Stimulated activated effector memory CD8-positive, alpha-beta T cell treated with anti-CD3 and anti-CD28 coated beads, Interleukin-12 subunit alpha, Interleukin-12 subunit beta, amount 100 ng/mL, for 72 hours (primary cell): Measurements from ENCODE around the gene PRKAR1B.
A peak's percentile ranks its signal among the peaks of the same experiment; 100 is the strongest.

Experiments used
- ATAC-seq: fragments of 150-1000 bp; cut with Tn5 transposase; 2 replicates; pipeline ENCODE4 v1.10.0; 2021
- DNase-seq, 2 donors: peaks; one replicate each; pipeline ENCODE4 v3.0.0; 2021 to 2022; ENCODE audit warnings: low spot score in 2 of 2
- H3K27ac Mint-ChIP-seq: one replicate; pipeline ENCODE4 v1.8.0; 2022; ENCODE audit warnings: mild to moderate bottlenecking, mixed read lengths
- H3K36me3 Mint-ChIP-seq: one replicate; pipeline ENCODE4 v1.8.0; 2022; ENCODE audit warnings: mild to moderate bottlenecking, mixed read lengths
- H3K4me1 Mint-ChIP-seq: one replicate; pipeline ENCODE4 v1.8.0; 2022; ENCODE audit warnings: mixed read lengths
- H3K4me3 Mint-ChIP-seq: one replicate; pipeline ENCODE4 v1.8.0; 2022; ENCODE audit warnings: mild to moderate bottlenecking, mixed read lengths
- H3K9me3 Mint-ChIP-seq: one replicate; pipeline ENCODE4 v1.8.0; 2022; ENCODE audit warnings: mixed read lengths

PRKAR1B gene

DNA sequence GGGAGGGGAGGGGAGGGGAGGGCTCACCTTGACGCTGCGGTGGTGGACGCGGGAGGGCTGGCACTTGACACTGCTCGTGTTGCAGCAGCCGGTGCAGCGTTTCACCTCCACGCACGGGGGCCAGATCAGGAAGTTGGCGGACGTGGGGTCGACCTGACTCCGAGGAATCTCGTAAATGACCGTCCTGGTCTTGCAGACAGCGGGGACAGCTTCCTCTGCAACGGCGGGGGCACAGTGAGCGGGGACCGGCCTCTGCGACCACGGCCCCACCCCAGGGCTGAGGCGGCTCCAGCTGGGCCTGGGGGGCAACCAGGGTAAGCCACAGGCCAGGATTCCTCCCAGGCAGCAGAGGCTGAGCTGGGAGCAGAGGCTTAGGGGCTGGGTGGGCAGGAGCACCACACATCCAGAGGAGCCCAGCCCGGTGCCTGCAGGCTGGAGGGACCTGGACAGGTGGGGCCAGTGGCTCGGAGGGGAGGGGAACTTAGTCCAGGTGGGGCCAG lies 216.2 kb downstream of the PRKAR1B start:
- DNase-seq (no peak), ATAC-seq (no peak)
- H3K4me3 Mint-ChIP-seq = no peak overlapping the region
- peaks cover 92% of the 10 kb centered on the region for H3K36me3 Mint-ChIP-seq
- H3K9me3 Mint-ChIP-seq = no peaks in the 10 kb centered on the region
- H3K4me1 Mint-ChIP-seq = peaks cover 22% of the 10 kb centered on the region
- no peak overlapping the region for H3K27ac Mint-ChIP-seq

DNA sequence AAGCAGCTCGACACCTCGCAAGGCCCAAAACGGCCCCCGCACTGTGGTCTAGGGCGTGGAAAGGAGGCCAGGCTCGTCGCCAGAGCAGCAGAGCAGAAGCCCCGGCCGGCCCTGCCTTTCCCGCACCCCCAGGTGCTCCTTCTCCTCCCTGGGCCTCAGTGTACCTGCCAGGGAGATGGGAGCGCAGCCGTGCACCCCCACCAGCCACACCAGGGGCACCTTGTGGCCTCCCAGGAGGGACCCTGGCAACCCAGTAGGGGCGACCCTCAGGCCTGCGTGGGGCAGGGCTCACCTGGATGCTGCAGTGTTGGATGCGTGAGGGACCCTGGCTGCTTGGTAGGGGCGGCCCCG lies 217.0 kb downstream of the PRKAR1B start:
- peaks cover 23% of the 10 kb centered on the region for H3K4me1 Mint-ChIP-seq
- H3K4me3 Mint-ChIP-seq = no peak overlapping the region
- DNase-seq = no peak
- peaks cover 92% of the 10 kb centered on the region for H3K36me3 Mint-ChIP-seq
- H3K9me3 Mint-ChIP-seq = no peaks in the 10 kb centered on the region
- no peak overlapping the region for H3K27ac Mint-ChIP-seq
- no peak for ATAC-seq

DNA sequence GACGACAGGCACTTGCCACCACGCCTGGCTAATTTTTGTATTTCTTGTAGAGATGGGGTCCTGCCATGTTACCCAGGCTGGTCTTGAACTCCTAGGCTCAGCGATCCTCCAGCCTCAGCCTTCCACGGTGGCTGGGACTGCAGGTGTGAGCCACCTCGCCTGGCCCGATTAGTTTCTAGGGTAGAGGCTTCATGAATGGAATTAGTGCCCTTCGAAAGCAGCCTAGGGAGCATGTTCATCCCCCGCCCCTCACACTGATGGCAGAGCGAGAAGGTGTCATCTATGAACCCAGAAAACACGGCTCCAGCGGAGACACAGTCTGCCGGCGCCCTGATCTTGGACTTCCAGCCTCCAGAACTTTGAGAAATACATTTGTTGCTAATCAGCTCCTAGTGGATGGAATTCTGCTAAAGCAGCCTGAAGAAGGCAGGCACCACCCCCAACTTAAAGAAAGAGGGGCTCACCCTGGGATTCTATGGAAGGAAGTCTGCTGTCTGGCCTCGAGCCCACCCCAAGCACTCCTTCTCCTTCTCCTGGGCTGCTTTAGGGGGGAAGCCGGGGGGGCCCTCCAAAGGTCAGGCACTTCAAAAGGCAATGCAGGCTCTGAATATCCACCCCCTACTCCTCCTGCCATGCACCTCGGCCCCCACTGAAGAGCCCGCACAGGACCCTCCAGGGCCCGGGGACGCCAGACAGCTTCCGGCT lies 217.5 kb downstream of the PRKAR1B start:
- ATAC-seq = no peak
- Mint-ChIP-seq H3K9me3 (no peaks in the 10 kb centered on the region), H3K4me3 (no peak overlapping the region), H3K4me1 (peaks cover 18% of the 10 kb centered on the region), H3K27ac (no peak overlapping the region), H3K36me3 (peaks cover 92% of the 10 kb centered on the region)
- no peak for DNase-seq

DNA sequence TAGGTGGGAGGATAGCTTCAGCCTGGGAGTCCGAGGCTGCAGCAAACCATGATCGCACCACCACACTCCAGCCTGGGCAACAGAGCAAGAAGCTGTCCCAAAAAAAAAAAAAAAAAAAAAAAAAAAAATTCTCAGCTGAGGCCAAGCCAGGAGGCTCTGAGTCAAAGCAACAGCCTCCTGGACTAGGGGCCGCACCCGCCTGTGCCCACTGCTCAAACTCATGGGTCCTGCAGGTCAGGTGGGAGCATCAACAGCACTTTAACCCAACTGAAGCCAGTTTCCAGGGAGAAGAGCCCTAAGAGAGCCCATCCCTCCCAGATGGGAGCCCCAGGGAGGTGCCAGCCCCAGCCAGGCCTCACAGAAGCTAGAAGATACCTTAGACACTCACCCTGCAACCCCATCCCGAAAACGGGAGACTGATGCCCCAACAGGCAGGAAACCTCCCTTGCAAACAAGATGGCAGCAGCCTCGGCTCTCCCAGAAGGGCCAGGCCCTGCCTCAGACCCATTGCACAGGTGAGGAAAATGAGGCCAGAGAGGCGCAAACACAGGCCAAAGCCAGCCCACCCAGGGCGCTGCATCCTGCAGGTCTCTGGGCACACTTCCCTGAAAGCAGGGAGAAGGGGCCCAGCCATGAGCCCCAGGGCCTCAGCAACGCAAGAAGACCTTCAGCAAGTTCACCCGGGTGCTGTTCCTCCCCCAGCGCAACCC lies 218.5 kb downstream of the PRKAR1B start:
- Mint-ChIP-seq H3K4me3 (no peak overlapping the region), H3K9me3 (no peaks in the 10 kb centered on the region), H3K36me3 (peaks cover 95% of the 10 kb centered on the region), H3K4me1 (peaks cover 10% of the 10 kb centered on the region), H3K27ac (no peak overlapping the region)
- no peak for ATAC-seq
- DNase-seq = no peak

DNA sequence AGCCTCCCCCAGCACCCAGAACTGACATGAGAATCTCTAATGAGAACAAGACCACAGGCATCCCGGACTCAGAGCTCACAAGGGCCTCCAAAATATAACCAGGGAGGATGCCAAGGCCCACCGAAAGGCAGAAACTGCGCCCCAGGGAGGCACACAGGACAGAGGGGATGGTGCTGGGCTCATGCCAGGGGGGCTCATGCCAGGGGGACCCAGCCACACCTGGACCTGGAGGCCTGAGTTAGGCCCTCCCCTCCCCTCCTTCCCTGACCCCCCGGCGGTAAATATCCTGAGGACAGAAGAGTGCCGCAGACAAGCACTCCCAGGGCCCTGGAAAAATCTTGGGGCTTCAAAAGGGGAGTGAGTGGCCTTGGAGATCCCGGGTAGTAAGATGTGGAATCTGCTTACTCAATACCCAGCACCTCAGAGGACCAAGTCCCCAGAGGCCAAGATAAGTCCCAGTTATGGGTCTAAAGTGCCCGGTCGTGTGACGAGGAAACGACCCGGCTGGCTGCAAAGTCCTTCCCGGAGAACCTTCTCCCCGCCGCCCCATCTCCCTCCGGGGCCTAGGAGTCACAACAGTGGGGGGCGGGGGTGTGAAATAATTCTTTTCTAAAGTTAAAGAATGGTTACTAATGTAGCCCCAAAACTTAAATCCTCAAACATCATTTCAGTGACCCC lies 219.3 kb downstream of the PRKAR1B start:
- Mint-ChIP-seq H3K9me3 (no peaks in the 10 kb centered on the region), H3K4me3 (no peak overlapping the region), H3K36me3 (peaks cover 96% of the 10 kb centered on the region), H3K4me1 (peaks cover 7% of the 10 kb centered on the region), H3K27ac (no peak overlapping the region)
- DNase-seq = no peak
- no peak for ATAC-seq

DNA sequence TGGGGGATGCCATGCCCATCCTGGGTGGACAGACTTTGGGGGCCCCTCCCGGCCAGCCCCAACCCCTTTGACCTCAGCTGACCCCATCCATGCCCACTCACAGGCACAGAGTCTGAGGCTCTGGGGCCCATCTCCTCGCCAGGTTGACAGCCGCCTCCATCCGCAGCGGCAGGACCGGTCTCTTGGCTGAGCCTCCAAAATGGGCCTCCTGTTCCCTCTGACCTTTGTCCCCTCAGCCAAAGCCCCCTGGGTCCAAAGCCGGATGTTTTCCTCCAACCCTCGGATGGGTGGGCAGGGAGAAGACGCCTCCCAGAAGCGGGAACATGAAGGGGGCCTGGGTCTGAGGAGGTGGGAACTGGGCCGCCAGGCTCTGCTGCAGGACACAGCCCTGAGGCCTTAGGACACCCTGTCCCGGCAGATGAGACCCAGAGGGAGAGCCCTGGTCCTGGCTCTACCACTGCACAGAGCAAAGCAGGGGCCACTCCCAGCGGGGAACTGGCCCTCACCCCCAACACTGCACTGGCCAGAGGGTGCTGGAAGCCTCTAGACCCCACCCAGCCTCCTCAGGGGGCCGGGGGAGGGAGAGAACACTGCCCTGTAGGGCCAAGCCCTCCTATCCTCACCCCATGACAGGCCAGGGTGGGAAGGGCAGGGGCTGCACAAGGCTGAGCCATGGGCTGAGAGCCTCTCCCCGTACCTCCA lies 220.0 kb downstream of the PRKAR1B start:
- Mint-ChIP-seq H3K4me1 (peaks cover 7% of the 10 kb centered on the region), H3K36me3 (peaks cover 96% of the 10 kb centered on the region), H3K4me3 (no peak overlapping the region), H3K27ac (peak overlapping the region; percentile 37), H3K9me3 (no peaks in the 10 kb centered on the region)
- no peak for DNase-seq
- ATAC-seq = no peak

DNA sequence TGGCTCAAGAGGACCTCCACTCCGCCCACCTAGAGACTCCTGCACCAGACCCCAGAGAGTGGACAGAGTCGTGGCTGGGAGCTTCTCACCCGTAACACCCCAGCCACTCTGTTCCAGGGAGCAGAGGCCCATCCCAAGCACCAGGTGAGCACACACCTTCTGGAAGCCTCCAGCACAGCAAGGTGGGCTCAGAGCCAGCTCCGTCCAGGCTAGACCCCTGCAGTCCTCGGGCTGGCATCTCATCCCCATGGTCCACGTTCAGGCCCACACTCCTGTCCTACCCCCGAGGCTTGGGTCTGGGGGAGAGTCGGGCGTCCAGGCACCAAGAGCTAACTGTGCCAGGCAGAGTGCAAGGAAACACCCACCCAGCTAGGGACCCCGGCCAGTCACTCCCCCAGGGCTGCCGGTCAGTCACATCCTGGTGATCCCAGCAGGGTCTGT lies 220.7 kb downstream of the PRKAR1B start:
- ATAC-seq (no peak), DNase-seq (no peak)
- H3K36me3 Mint-ChIP-seq = peaks cover 96% of the 10 kb centered on the region
- no peaks in the 10 kb centered on the region for H3K9me3 Mint-ChIP-seq
- peak overlapping the region; percentile 37 for H3K27ac Mint-ChIP-seq
- H3K4me1 Mint-ChIP-seq = peaks cover 7% of the 10 kb centered on the region
- no peak overlapping the region for H3K4me3 Mint-ChIP-seq

DNA sequence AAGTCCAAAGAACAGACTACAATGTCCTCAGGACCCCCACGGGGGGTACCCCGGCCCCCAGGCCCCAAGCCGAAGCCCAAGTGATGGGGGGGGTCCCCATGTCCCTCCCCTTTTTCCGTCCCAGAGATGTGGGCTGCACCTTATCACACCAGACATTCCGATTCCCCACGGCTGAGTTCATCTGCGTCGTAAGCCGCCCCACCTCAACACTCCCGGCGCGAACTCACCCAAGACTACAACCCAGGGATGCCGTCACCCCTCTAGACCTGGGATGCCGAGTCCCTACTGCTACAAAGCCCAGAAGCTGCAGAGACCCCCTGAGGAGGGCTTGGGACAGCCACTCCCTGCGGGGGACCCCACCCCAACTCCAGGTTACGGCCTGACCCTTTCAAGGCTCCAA lies 221.9 kb downstream of the PRKAR1B start:
- peaks cover 7% of the 10 kb centered on the region for H3K4me1 Mint-ChIP-seq
- H3K9me3 Mint-ChIP-seq = no peaks in the 10 kb centered on the region
- no peak for ATAC-seq
- H3K36me3 Mint-ChIP-seq = peaks cover 97% of the 10 kb centered on the region
- no peak overlapping the region for H3K4me3 Mint-ChIP-seq
- DNase-seq = no peak
- H3K27ac Mint-ChIP-seq = peak overlapping the region; percentile 81

DNA sequence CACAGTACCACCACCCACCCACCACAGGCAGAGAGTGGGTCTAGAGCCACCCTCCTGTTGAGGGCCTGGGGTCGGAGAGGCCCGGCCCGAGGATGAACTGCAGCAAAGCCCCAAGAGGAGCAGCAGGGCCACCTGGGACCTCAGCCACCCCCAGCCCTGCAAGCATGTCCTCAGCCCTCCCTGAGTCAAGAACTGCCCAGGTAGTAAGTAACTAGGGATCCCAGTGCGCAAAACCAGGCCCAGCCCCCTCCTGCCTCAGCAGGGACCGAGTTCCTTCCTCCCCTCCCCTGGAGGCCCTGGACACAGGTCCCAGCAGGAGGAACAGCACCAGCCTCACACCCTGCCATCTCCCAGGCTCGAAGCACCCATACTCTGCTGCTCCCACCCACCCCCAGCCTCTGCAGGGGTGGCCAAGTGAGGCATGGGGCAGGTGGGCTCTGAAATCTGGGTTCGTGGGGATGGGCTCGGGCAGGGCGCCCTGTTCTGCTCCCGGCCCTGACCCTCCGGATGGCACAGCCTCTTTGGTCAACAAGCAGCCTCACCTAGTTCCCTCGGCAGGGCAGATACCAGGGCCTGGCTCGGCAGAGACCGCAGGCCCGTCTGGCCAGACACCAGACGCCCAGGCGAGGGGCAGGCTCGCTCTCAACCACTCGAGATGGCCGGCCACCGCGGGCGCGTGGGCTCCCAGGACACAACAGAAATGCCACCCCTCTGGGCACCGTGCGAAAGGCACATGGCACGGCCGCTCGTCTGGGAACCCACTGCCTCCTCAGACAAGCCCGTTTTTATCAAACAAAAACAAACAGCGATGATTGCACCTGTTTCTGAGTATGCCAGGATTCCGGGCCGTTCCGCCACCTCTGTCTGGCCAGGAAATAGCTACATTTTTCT lies 222.6 kb downstream of the PRKAR1B start:
- H3K27ac Mint-ChIP-seq = peak overlapping the region; percentile 81
- no peak overlapping the region for H3K4me3 Mint-ChIP-seq
- no peak for DNase-seq
- peaks cover 13% of the 10 kb centered on the region for H3K4me1 Mint-ChIP-seq
- peaks cover 97% of the 10 kb centered on the region for H3K36me3 Mint-ChIP-seq
- no peak for ATAC-seq
- H3K9me3 Mint-ChIP-seq = no peaks in the 10 kb centered on the region

DNA sequence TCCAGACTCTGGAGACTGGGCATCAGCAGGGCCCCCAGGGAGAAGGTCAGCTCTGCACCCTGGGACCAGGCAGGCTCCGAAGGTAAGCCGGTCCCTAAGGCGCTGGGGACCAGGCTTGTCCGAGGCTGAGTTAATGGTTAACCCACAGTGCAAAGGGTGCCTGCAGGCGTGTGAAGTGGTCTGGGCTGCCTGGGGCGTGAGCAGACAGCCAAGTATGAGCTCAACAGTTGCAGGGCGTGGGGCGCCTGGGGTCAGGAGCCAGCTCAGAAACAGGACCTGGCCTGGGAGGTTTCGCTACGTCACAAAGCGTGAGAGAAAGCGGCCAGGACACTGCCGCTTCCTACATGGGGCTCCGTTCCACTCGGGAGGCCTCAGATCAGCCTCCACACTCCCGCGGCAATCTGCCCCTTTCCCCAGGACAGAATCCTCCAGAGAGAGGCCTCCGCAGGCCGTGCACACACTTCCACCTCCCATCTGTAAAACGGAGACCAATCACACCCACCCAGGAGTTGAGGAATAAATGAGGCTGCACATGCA lies 223.4 kb downstream of the PRKAR1B start:
- Mint-ChIP-seq H3K27ac (no peak overlapping the region), H3K4me3 (no peak overlapping the region), H3K9me3 (no peaks in the 10 kb centered on the region), H3K4me1 (peaks cover 18% of the 10 kb centered on the region), H3K36me3 (peaks cover 97% of the 10 kb centered on the region)
- DNase-seq = no peak
- ATAC-seq = no peak

DNA sequence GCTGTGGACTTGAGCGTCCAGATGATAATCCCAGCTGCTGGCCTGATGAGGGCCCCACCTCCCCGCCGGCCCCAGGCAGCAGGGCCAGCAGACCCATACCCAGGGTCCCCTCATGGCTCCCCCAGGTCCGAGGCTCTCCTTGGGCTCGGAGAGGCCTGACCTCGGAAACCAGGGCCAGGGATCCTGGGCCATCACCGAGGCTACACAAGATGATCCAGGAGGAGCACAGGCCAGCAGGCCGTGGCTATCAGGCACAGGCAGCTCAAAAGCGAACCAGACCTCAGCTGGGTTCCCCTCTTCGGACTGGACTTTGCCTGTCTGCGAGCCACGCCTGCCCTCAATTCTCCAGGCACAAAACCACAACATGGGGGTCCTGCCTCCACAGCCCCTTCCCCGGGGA lies 224.8 kb downstream of the PRKAR1B start:
- H3K36me3 Mint-ChIP-seq = peaks cover 97% of the 10 kb centered on the region
- ATAC-seq = no peak
- DNase-seq = no peak
- no peaks in the 10 kb centered on the region for H3K9me3 Mint-ChIP-seq
- no peak overlapping the region for H3K4me3 Mint-ChIP-seq
- H3K4me1 Mint-ChIP-seq = peaks cover 26% of the 10 kb centered on the region
- peak overlapping the region; percentile 29 for H3K27ac Mint-ChIP-seq

DNA sequence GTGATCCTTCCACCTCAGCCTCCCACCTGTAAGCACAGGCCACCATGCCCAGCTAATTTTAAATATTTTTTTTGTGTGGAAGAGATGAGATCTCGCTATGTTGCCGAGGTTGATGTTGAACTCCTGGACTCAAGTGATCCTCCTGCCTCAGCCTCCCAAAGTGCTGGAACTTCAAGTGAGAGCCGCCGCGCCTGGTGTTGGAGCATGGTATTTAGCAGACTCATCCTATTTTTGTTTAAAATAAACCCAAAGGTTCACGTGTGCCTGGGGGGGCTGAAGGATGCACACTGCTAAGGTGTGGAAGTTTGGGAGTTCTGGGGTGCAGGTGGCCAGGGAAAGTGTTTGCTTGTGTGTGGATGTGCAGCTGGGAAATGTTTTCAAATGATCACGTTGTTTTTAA lies 225.6 kb downstream of the PRKAR1B start:
- Mint-ChIP-seq H3K4me3 (no peak overlapping the region), H3K9me3 (no peaks in the 10 kb centered on the region), H3K27ac (no peak overlapping the region), H3K4me1 (peaks cover 26% of the 10 kb centered on the region), H3K36me3 (peaks cover 97% of the 10 kb centered on the region)
- ATAC-seq (no peak), DNase-seq (no peak)

DNA sequence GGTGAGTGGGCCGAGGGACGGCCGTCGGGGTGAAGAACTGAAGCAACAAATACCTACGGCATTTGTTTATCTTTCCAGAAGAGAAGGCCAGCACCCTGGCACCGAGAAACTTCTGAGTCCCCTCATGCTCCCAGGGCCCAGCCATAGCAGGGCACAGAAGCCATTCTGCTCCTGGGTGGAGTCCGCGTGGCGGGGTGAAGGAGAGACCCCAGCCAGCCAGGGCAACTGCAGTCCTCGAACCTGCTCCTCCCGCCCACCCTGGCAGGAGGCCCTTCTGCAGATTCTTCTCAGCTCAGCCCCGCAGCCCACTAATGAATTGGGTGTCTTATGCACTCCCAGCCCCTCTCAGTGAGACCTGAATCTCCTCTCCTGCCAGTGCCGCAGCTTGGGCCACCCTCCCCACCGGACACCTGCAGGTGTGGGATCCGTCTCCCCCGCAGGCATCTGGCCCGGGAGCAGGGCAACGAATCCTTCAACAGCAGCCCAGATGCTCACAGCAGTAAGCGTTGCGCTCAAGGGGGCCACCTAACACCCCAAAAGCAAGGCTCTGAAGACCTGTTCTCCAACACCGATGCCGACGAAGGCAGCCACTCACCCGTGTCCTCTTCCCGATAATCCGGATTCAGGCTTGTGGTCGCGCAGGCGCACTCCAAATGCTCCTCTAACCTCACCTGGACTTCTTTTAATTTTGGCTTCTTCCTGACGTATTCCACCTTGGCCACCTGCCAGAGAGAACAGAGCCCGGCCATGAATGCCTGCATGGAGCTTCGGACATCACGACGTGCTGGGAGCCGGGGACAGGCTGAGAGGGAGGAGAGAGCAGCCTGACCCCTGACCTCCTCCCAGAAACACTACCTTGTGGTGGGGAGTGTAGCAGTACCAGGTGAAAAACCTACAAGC lies 226.3 kb downstream of the PRKAR1B start:
- ATAC-seq = no peak
- DNase-seq = no peak
- peak overlapping the region; percentile 54 for H3K27ac Mint-ChIP-seq
- H3K9me3 Mint-ChIP-seq = no peaks in the 10 kb centered on the region
- no peak overlapping the region for H3K4me3 Mint-ChIP-seq
- peaks cover 26% of the 10 kb centered on the region for H3K4me1 Mint-ChIP-seq
- peaks cover 97% of the 10 kb centered on the region for H3K36me3 Mint-ChIP-seq
